Renal pelvis (tissue), 4 donors: Measurements from ENCODE around the gene PAX1. TPM values are rescaled to one million over a fixed set of nuclear protein-coding genes. Genes with fewer than 3 reads are reported as not detected.

Experiments used
- DNase-seq: peaks from one replicate; pipeline ENCODE4 v3.0.0-alpha.2; 2013
- polyA plus RNA-seq, 3 donors: library from polyadenylated mRNA; unstranded; fragments of 120-200 nt; gene quantifications; one replicate each; pipeline ENCODE4 v1.2.1, GENCODE V29; 2013; ENCODE audit not compliant: insufficient read length in 3 of 3

The PAX1 gene
- polyA plus RNA-seq, 3 donors, result 0.01 TPM; not detected in 2

GRCh38 chr20:21702553-21703470 lies 2.7 kb upstream of the PAX1 start:
- DNase-seq, result peak; percentile 81

DNA sequence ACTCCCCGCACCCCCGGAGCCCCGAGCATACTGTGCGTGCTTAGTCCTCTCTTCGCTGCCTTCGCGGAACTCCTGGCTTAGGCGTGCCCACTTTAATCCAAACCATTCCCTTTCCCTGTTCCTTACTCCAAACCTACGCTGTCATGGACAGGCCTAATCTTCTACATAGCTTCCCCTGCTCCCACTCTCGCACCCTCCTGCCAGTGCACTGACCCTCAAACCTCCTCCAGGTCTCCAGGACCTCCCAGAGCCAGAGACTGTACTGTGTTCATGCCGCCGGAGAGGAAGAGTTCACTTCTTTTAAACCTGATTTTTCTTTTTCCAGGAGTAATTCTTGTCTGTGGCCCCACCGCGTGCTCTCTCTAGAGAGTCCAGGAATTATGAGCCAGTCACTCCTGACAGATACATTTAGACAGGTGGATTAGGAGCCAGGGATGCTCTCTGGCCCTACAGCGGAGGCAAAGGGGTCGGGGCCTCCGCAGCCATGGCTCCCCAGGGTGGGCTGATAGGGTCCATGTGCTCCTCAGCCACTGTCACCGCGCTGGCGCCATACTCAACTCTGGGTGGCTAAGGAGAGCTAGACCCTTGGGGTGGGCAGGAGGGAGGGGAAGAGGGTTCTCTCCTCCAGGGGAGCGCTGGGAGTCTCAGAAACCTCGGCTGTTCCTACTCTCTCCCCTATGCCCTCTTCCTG lies 1.6 kb upstream of the PAX1 start:
- no peak for DNase-seq

DNA sequence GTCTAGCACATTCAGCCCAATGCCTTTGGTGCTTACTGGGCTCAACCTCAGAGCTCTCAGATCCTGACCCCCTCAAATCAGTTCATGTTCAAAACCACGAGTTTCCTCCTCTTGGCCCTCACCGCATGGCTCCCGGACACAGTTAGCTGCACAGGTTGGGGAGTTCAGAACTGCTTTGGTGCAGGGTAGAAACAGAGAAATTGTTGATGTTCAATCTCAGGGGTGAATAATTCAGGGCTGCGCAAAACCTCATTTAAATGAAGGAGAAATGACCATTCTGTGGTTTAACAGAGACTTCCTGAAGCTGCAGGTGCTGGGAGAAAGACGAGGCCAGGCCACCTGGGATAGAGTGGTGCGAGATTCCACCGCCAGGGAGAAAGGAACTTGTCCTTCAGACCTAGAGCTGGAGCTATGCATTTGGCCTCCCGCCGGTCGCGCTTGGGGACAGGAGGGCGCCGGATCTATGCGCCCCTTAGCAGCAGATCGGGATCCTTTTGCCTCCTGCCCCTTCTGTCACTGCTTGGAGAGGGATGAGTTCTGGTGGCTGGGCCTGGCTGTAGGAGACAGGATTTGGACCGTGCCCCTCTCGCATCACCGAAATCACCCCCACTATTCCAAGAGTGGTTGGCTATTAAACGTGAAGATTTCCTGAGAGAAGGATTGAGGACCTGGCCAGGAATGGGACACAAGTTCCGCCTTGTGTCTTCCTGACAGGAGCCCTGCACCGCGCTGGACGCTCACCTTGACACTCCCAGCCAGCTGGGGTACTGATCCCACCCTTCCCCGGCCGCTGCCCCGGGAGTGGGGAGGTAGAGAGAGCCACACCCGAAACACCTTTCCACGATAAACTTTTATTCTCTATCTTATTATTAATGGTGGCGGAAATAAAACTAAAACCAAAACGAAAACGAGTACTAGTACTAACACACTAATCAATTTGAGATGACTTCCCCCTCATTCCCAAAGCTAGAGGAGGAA lies 767 bp upstream of the PAX1 start:
- DNase-seq, result no peak

DNA sequence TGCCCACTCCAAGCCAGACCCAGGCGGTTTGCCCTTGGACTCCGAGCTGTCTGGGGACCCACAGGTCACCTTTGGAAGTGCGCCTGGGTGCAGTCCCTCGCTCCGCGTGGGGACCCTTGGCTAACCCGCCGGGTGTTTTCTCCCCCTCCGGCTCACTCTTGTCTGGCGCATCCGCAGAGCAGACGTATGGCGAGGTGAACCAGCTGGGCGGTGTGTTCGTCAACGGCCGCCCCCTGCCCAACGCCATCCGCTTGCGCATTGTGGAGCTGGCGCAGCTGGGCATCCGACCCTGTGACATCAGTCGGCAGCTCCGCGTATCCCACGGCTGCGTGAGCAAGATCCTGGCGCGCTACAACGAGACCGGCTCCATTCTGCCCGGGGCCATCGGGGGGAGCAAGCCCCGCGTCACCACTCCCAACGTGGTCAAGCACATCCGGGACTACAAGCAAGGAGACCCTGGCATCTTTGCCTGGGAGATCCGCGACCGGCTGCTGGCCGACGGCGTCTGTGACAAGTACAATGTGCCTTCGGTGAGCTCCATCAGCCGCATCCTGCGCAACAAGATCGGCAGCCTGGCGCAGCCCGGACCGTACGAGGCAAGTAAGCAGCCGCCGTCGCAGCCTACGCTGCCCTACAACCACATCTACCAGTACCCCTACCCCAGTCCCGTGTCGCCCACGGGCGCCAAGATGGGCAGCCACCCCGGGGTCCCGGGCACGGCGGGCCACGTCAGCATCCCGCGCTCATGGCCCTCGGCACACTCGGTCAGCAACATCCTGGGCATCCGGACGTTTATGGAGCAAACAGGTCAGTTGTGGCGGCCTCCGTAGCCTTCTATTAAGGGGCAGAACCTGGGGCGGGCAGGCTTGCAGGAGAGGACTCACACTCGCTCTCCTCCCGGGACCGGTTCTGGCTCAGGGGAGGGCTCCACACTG lies 1.1 kb downstream of the PAX1 start:
- DNase-seq, result no peak

DNA sequence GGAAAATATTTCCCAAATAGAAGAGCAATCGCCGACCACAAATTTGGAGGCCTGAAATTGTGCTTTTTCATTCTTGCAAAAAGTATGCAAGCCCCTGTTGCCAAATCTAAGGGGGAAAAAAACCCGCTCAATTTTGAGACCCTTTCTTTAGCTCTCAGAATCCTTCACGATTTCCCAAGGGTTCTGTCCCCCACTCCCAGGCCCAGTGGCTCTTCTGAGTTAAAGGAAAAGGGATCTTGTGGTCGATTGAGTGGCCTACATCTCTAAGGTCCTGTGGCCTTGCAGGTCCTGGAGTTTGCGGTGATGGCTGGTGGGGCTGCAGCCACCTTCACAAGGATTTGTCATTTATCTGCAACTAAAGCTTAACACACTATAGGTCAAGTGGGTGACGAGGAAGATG lies 1.8 kb downstream of the PAX1 start:
- DNase-seq, result no peak

GRCh38 chr20:21707999-21708737 lies 2.7 kb downstream of the PAX1 start:
- no peak for DNase-seq

- DNase-seq, result no peak
Measured at GRCh38 chr20:21708738-21709534, 3.5 kb downstream of the PAX1 start.

GRCh38 chr20:21709535-21709904 lies 4.1 kb downstream of the PAX1 start:
- DNase-seq, result no peak

- no peak for DNase-seq
Measured at GRCh38 chr20:21710341-21710740, 4.9 kb downstream of the PAX1 start.

DNA sequence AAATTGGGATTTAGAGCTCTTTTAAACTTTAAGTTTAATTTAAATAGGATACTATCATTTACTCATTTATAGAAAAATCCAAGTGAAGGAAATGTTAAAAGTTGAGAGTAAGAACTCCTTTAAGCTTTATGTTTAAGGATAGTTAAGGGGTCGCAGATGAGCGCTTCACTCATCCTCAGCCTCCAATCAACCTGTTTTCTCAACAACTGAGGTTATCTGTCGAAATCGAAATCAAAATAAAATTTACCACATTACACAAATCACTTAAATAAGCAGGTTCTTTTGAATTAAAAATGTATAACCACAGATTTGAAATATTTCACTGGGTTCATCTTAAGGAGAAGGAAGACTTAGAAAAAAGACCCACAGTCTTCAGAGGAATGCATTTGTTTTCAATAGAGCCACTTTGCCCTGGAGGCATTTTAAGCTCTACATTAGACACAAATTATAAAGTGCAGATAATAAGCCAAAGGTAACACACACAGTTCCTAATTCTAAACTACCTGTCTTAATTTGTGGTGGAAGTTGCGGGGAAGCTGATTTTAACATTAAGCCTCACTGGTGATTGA lies 5.5 kb downstream of the PAX1 start:
- DNase-seq, result no peak

DNA sequence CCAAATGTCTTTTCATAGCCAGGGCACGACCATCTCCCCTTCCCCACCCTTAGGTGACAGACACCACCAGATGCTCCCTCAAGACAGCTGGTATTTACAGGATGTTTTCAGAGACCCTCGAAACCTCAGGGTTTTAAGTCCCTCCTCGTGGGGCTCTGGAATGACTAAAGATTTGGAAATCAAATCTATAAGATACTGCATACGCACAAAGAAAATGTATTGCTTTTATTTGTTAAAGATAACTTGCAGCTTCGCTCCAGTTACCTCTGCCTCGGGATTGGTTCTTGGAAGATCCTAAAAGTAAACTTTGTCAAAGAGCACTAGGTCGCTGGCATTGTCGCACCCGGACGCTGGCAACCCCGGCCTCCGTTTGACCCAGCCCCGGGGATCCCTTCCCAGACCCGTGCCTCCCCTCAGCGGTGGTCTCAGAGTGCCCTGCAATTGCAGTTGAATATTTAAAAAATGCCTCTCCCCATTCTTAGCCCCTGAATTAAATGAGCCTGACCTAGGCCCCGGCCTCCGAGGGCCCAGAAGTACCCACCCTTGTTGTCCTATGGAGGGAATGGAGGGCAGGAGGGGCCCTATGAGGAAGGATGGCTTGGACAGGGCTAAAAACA lies 7.1 kb downstream of the PAX1 start:
- no peak for DNase-seq

- DNase-seq, result no peak
Measured at GRCh38 chr20:21713470-21713869, 8.0 kb downstream of the PAX1 start.

DNA sequence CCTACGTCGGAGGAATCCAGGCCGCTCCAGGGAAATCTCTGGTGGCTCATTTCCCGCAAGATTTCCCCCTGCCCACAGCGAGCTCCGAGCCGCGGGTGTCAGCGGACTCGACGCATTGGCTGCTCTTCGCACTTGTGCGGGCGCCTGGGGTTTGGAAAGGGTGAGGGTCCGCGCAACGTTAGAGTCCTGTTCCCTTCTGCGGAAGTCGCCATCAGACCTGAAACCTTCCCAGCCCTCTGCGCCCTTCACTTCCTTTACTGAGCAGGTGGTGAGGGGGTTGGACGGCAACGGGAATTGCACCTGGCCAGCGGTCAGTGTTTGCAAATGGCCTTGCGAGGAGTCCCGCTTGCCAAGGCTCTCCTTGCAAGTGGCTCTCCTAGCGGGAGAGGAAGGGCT lies 8.4 kb downstream of the PAX1 start:
- no peak for DNase-seq

- DNase-seq, result no peak
Measured at GRCh38 chr20:21714297-21715192, 9.1 kb downstream of the PAX1 start.

GRCh38 chr20:21715193-21715881 lies 9.9 kb downstream of the PAX1 start:
- no peak for DNase-seq

GRCh38 chr20:21719592-21720214 lies 14.2 kb downstream of the PAX1 start:
- peak; percentile 76 for DNase-seq
